Stimulated activated CD8-positive, alpha-beta memory T cell treated with anti-CD3 and anti-CD28 coated beads, Interleukin-12 subunit alpha, Interleukin-12 subunit beta, amount 100 ng/mL, for 1 hour (primary cell): ENCODE data around the gene MARCHF9.

Experiments
- DNase-seq: peaks from one replicate; pipeline ENCODE4 v3.0.0-alpha.2; 2020; ENCODE audit warnings: low read depth

The MARCHF9 gene

GRCh38 chr12:57796996-57797395, 42.1 kb downstream of the MARCHF9 start:
- DNase-seq = no peak

- DNase-seq = no peak
Measured at GRCh38 chr12:57797933-57798332, 43.0 kb downstream of the MARCHF9 start.

- DNase-seq = no peak
Measured at GRCh38 chr12:57800965-57801364, 46.1 kb downstream of the MARCHF9 start.

GRCh38 chr12:57802607-57803006, 47.7 kb downstream of the MARCHF9 start:
- DNase-seq = no peak

GRCh38 chr12:57803319-57803893, 48.5 kb downstream of the MARCHF9 start:
- DNase-seq = no peak

GRCh38 chr12:57806677-57807076, 51.8 kb downstream of the MARCHF9 start:
- no peak for DNase-seq

GRCh38 chr12:57807285-57807684, 52.4 kb downstream of the MARCHF9 start:
- no peak for DNase-seq

- DNase-seq = no peak
Measured at GRCh38 chr12:57808351-57808750, 53.4 kb downstream of the MARCHF9 start.

- no peak for DNase-seq
Measured at GRCh38 chr12:57809425-57809824, 54.5 kb downstream of the MARCHF9 start.
